B cell (primary cell): ENCODE results near the gene GPA33. TPM values are rescaled to one million over a fixed set of nuclear protein-coding genes. Genes with fewer than 3 reads are reported as not detected.

Source experiments
- ATAC-seq: fragments of 200-7000 bp; cut with Tn5 transposase; one replicate; pipeline ENCODE4 v1.10.0; 2021; ENCODE audit warnings: low read depth, mild to moderate bottlenecking, moderate number of reproducible peaks, moderate library complexity
- CTCF ChIA-PET: fragments of 350-600 bp; sonication (Branson Sonifier 250); formaldehyde crosslinking; loops from one replicate; lab custom pipeline; 2021; ENCODE audit warnings: antibody characterized with exemption, inconsistent platforms; lab: Charles Lee
- POLR2A ChIA-PET: fragments of 350-600 bp; sonication (Branson Sonifier 250); formaldehyde crosslinking; loops from one replicate; lab custom pipeline; 2021; ENCODE audit warnings: antibody characterized with exemption; lab: Charles Lee
- DNase-seq: peaks from one replicate; pipeline ENCODE4 v3.0.0; 2013
- H2AFZ ChIP-seq: 2 replicates; pipeline ENCODE4 v1.6.1; 2012; ENCODE audit warnings: mild to moderate bottlenecking, low read depth, low read length; ENCODE audit not compliant: insufficient read depth, poor library complexity, severe bottlenecking
- H3K27ac ChIP-seq, 2 donors: 1 replicate in 1 of 2; 2 replicates in 1 of 2; pipeline ENCODE4 v1.5.1; 2012 to 2013; ENCODE audit warnings: low read length in 2 of 2, mild to moderate bottlenecking in 2 of 2, moderate library complexity in 1 of 2
- H3K27me3 ChIP-seq, 4 experiments: fragments of 200-600 bp in 1 of 4; sonication (generic) in 1 of 4; replicated peaks in 1 of 4; 1 replicate in 2 of 4; 2 replicates in 2 of 4; pipeline versions ENCODE4 v1.6.1 to v1.7.0; 2013 to 2016; ENCODE audit warnings: low read length in 3 of 4, mild to moderate bottlenecking in 2 of 4, mixed read lengths in 1 of 4, moderate library complexity in 1 of 4; ENCODE audit not compliant: insufficient read depth in 4 of 4, control insufficient read depth in 3 of 4; ENCODE audit errors: control extremely low read depth in 1 of 4
- H3K36me3 ChIP-seq, 2 experiments: replicated peaks in 1 of 2; 1 replicate in 1 of 2; 2 replicates in 1 of 2; pipeline versions ENCODE4 v1.6.1 to v1.7.1; 2013; ENCODE audit warnings: low read length in 1 of 2; ENCODE audit not compliant: insufficient read depth in 2 of 2, control insufficient read depth in 1 of 2; ENCODE audit errors: control extremely low read depth in 1 of 2, extremely low read depth in 1 of 2
- H3K4me1 ChIP-seq, 2 donors: fragments of 200-600 bp in 1 of 2; sonication (generic) in 1 of 2; 1 replicate in 1 of 2; 2 replicates in 1 of 2; pipeline versions ENCODE4 v1.5.1 to v1.6.1; 2013 to 2017; ENCODE audit warnings: low read length in 2 of 2; ENCODE audit not compliant: control insufficient read depth in 2 of 2, insufficient read depth in 2 of 2
- H3K4me2 ChIP-seq: replicated peaks from 2 replicates; pipeline ENCODE3; 2012; ENCODE audit warnings: mild to moderate bottlenecking, low read depth, low read length; ENCODE audit not compliant: poor library complexity, severe bottlenecking
- H3K4me3 ChIP-seq, 5 experiments: fragments of 200-600 bp in 1 of 5; sonication (generic) in 1 of 5; 1 replicate in 3 of 5; 2 replicates in 2 of 5; pipeline versions ENCODE4 v1.5.1 to v1.7.0; 2011 to 2016; ENCODE audit warnings: low read length in 4 of 5, mild to moderate bottlenecking in 4 of 5, low read depth in 2 of 5, control low read depth in 1 of 5, moderate library complexity in 1 of 5; ENCODE audit not compliant: insufficient read depth in 1 of 5; ENCODE audit errors: control extremely low read depth in 1 of 5, extremely low read depth in 1 of 5
- H3K79me2 ChIP-seq: fragments of 200-600 bp; sonication (generic); one replicate; pipeline ENCODE4 v1.6.0; 2016; ENCODE audit warnings: low read length; ENCODE audit not compliant: control insufficient read depth, insufficient read depth
- H3K9ac ChIP-seq: fragments of 200-600 bp; sonication (generic); 2 replicates; pipeline ENCODE4 v1.6.1; 2017; ENCODE audit warnings: mild to moderate bottlenecking, low read length, moderate library complexity
- H3K9me3 ChIP-seq, 3 donors: one replicate each; pipeline versions ENCODE4 v1.6.1 to v1.7.1; 2013; ENCODE audit warnings: low read length in 2 of 3; ENCODE audit not compliant: control insufficient read depth in 2 of 3, insufficient read depth in 1 of 3; ENCODE audit errors: control extremely low read depth in 1 of 3
- H4K20me1 ChIP-seq: 2 replicates; pipeline ENCODE4 v1.6.0; 2012; ENCODE audit warnings: mild to moderate bottlenecking, low read length; ENCODE audit not compliant: insufficient read depth, control insufficient read depth, poor library complexity, severe bottlenecking
- H3K27ac Mint-ChIP-seq: one replicate; pipeline ENCODE4 v1.8.0; 2021; ENCODE audit warnings: mixed read lengths
- H3K27me3 Mint-ChIP-seq: one replicate; pipeline ENCODE4 v1.8.0; 2021; ENCODE audit warnings: mixed read lengths
- H3K4me1 Mint-ChIP-seq: one replicate; pipeline ENCODE4 v1.8.0; 2021; ENCODE audit warnings: mixed read lengths
- H3K4me3 Mint-ChIP-seq: one replicate; pipeline ENCODE4 v1.8.0; 2021; ENCODE audit warnings: mixed read lengths
- H3K9me3 Mint-ChIP-seq: one replicate; pipeline ENCODE4 v1.8.0; 2022; ENCODE audit warnings: mixed read lengths; ENCODE audit not compliant: insufficient read depth
- EZH2 ChIP-seq: IDR thresholded peaks from 2 replicates; pipeline ENCODE4 v1.6.1; 2012; ENCODE audit warnings: borderline replicate concordance, low read depth, mild to moderate bottlenecking, moderate library complexity, low read length; ENCODE audit not compliant: insufficient read depth, poor library complexity, severe bottlenecking
- WGBS: methylation state at CpG from one replicate; pipeline ENCODE4 v1.1.5; 2013; ENCODE audit warnings: missing lambda C conversion rate; ENCODE audit not compliant: insufficient coverage; 5-methylcytosine and 5-hydroxymethylcytosine counted together
- intact Hi-C: fragments of 100-400 bp; cut with micrococcal nuclease; formaldehyde crosslinking; loops from one replicate; pipeline ENCODE4 v1.10.0; 2022
- polyA plus RNA-seq: library from polyadenylated mRNA; depleted of rRNA; stranded (reverse); fragments of >200 nt; gene quantifications from 2 replicates; pipeline ENCODE4 v1.2.3, GENCODE V29; 2012
- total RNA-seq, 2 donors: library from RNA; stranded (reverse); fragments of 120-200 nt in 1 of 2; gene quantifications; 1 replicate in 1 of 2; 2 replicates in 1 of 2; pipeline versions ENCODE4 v1.2.3 to v1.2.4, GENCODE V29; 2013 to 2022
- TF ChIP-seq, protein P1 (sequence below): fragments of 200-600 bp; IDR thresholded peaks from one replicate; pipeline ENCODE4 v1.8.0; 2022; ENCODE audit warnings: antibody characterized with exemption, mild to moderate bottlenecking

Gene GPA33
- total and polyA plus RNA-seq, 2 donors (not counting 1 experiment from before 2014, with no cell fraction given), result 0.91 to 2.4 TPM

DNA sequence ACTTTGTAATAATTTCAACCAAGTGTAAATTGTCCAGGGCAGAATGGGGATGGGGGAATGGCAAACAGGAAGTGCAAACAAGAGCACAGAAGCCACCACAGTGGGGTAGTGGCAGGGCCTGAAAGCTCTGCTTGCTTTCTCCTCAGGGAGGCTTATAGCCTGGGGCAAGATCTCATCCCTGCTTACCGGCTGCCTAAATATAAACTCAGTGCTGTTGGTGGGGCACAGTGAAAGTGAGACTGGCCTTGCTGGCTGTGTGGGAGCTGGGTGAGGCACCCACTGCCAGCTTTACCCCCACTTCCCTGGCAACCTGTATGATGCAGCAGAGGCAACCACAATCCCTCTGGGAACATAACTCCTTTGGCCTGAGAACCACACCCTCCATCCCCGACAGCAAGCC is 18.9 kb upstream of the GPA33 start:
- H3K79me2 ChIP-seq, result no peaks in the 10 kb centered on the region
- H3K27ac Mint-ChIP-seq, result no peak overlapping the region
- no peak overlapping the region for H3K9ac ChIP-seq
- no peaks in the 10 kb centered on the region for H3K36me3 ChIP-seq
- peaks cover 1 to 9% (median 3%) of the 10 kb centered on the region in 3 donors for H3K9me3 ChIP-seq
- no peak overlapping the region for H3K4me3 ChIP-seq
- no peaks in the 10 kb centered on the region for H4K20me1 ChIP-seq
- ChIA-PET POLR2A (no interaction called here), CTCF (interaction anchor here (1.0 to 1.4 kb wide), 3 partner anchors 22 to 109 kb away, joined by 3 read pairs; no protein-coding TSS in a partner anchor)
- DNase-seq, result no peak
- intact Hi-C loops, result no loop called here
- H3K4me1 ChIP-seq, result peaks cover 22 to 32% of the 10 kb centered on the region in 2 donors
- 0% methylated on average over 1 of the region's 2 CpGs for WGBS
- H3K4me1 Mint-ChIP-seq, result peaks cover 36% of the 10 kb centered on the region
- ATAC-seq, result peak; percentile 21
- H3K27me3 ChIP-seq, result peaks cover 0 to 8% (median 0%) of the 10 kb centered on the region in 4 experiments
- H3K27me3 Mint-ChIP-seq, result peaks cover 15% of the 10 kb centered on the region
- no peak overlapping the region for H3K27ac ChIP-seq
- H2AFZ ChIP-seq, result no peak overlapping the region
- H3K4me2 ChIP-seq, result no peak overlapping the region
- peaks cover 8% of the 10 kb centered on the region for H3K9me3 Mint-ChIP-seq
- TF ChIP-seq, protein P1, sequence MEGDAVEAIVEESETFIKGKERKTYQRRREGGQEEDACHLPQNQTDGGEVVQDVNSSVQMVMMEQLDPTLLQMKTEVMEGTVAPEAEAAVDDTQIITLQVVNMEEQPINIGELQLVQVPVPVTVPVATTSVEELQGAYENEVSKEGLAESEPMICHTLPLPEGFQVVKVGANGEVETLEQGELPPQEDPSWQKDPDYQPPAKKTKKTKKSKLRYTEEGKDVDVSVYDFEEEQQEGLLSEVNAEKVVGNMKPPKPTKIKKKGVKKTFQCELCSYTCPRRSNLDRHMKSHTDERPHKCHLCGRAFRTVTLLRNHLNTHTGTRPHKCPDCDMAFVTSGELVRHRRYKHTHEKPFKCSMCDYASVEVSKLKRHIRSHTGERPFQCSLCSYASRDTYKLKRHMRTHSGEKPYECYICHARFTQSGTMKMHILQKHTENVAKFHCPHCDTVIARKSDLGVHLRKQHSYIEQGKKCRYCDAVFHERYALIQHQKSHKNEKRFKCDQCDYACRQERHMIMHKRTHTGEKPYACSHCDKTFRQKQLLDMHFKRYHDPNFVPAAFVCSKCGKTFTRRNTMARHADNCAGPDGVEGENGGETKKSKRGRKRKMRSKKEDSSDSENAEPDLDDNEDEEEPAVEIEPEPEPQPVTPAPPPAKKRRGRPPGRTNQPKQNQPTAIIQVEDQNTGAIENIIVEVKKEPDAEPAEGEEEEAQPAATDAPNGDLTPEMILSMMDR, result no peak
- TF ChIP-seq EZH2, result no peak
- no peak overlapping the region for H3K4me3 Mint-ChIP-seq

DNA sequence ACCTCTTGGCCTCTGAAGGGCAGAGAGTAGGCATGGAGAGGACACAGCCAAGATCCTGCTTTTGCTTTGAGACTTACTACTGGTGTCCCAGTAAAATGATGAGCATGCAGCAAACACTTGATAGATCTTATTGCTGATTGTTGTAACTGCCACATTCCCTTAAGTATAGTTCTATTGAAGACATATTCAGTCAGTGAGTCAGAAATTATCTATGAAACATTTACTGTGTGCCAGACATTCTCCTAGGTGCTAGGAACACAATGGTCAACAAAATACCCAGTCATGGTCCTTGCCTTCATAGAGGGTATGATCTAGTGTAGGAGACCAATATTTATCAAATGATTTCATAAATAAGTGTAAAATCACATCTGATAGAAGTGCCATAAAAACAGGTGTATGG is 17.3 kb upstream of the GPA33 start:
- Histone ChIP-seq H3K4me3 (no peak overlapping the region), H3K27ac (no peak overlapping the region), H3K4me1 (peaks cover 28 to 40% of the 10 kb centered on the region in 2 donors), H3K79me2 (no peaks in the 10 kb centered on the region), H4K20me1 (no peaks in the 10 kb centered on the region), H2AFZ (no peak overlapping the region), H3K27me3 (peaks cover 0 to 8% (median 0%) of the 10 kb centered on the region in 4 experiments), H3K9me3 (peaks cover 1 to 9% (median 3%) of the 10 kb centered on the region in 3 donors), H3K9ac (no peak overlapping the region), H3K36me3 (no peaks in the 10 kb centered on the region), H3K4me2 (no peak overlapping the region)
- H3K4me1 Mint-ChIP-seq, result peaks cover 40% of the 10 kb centered on the region
- ChIA-PET CTCF (no interaction called here), POLR2A (no interaction called here)
- H3K27ac Mint-ChIP-seq, result no peak overlapping the region
- no peak overlapping the region for H3K4me3 Mint-ChIP-seq
- intact Hi-C loops, result no loop called here
- peaks cover 19% of the 10 kb centered on the region for H3K27me3 Mint-ChIP-seq
- peaks cover 8% of the 10 kb centered on the region for H3K9me3 Mint-ChIP-seq
- no peak for DNase-seq
- no peak for ATAC-seq
- TF ChIP-seq, protein P1, result no peak
- TF ChIP-seq EZH2, result no peak
